Measurements from ENCODE around the gene OR2T5. TPM values are rescaled to one million over a fixed set of nuclear protein-coding genes. Genes with fewer than 3 reads are reported as not detected.
"Not testable (repeated sequence)": the region's sequence is repeated elsewhere in the genome, so short reads cannot be mapped to it uniquely, and the experiment has no call there.

OR2T5 gene, protein sequence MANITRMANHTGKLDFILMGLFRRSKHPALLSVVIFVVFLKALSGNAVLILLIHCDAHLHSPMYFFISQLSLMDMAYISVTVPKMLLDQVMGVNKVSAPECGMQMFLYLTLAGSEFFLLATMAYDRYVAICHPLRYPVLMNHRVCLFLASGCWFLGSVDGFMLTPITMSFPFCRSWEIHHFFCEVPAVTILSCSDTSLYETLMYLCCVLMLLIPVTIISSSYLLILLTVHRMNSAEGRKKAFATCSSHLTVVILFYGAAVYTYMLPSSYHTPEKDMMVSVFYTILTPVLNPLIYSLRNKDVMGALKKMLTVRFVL
- total RNA-seq (not detected), polyA plus RNA-seq (not detected), total RNA-seq (not detected)

DNA sequence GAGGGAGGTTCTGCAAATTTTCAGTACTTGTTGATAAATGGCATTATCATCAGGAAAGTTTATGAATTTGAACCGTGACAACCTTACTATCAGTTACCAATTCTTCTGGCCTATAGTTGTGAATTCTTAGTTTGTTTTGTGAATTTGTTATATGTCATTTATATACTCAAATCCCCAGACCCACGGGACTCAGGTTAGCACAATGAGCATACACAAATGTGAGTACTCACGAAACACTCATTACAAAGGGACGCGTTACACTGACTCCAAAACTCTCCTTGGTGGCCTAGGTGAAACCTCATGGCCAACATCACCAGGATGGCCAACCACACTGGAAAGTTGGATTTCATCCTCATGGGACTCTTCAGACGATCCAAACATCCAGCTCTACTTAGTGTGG lies at the start of gene OR2T5:
Gene OR2T5 (plus strand): TSS at position 301 of the 400 bp plus-strand sequence. CDS start 0 bp downstream, at position 301.
- H3K4me1 Mint-ChIP-seq; H3K36me3 ChIP-seq (ENCODE audit: control insufficient read depth in 2 of 3, insufficient read depth in 3 of 3, low read length in 3 of 3); H3K27me3 ChIP-seq (ENCODE audit: control insufficient read depth in 2 of 2, insufficient read depth in 2 of 2, low read length in 2 of 2); H3K27ac Mint-ChIP-seq; DNase-seq; H3K9me3 Mint-ChIP-seq; ATAC-seq; H3K36me3 Mint-ChIP-seq; H3K9me3 ChIP-seq (ENCODE audit: control insufficient read depth in 2 of 3, low read length in 3 of 3); H3K27ac ChIP-seq (ENCODE audit: low read depth, low read length); POLR2A ChIA-PET; H3K4me1 ChIP-seq (ENCODE audit: control insufficient read depth in 2 of 2, insufficient read depth in 2 of 2, low read length in 2 of 2); H3K4me3 ChIP-seq (ENCODE audit: low read length); H3K4me3 Mint-ChIP-seq; H3K27me3 Mint-ChIP-seq; CTCF ChIA-PET: not testable (repeated sequence)
- intact Hi-C loops (cut with micrococcal nuclease), result loop anchor here in 1 of 2 donors (10.0 kb wide), 2 partner anchors 73 to 77 kb away; partner anchors contain the start of gene OR2T29

DNA sequence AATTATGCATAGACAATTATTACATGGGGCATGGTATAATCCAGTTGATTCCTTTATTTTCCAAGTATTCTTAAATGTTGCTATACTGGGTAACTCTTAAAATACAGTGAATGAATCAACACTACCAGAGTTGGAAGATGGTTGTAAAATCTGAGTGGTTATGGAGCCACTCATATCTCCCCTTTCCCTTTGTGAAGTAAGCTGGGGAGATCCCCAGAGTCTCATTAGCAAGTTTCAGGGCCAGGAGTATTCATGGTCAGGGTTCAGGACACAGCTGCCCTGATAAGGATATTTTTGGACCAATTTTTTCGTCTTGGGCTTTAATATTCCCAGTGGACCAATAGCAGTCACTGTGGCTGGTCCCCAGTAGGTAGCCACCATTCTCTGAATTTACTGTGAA lies 49.7 kb upstream of the OR2T5 start:
- H3K9me3 ChIP-seq (ENCODE audit: control insufficient read depth in 2 of 3, low read length in 3 of 3); H3K27ac Mint-ChIP-seq; H3K36me3 ChIP-seq (ENCODE audit: control insufficient read depth in 2 of 3, insufficient read depth in 3 of 3, low read length in 3 of 3); H3K4me3 ChIP-seq (ENCODE audit: low read length); H3K4me1 Mint-ChIP-seq; H3K4me1 ChIP-seq (ENCODE audit: control insufficient read depth in 2 of 2, insufficient read depth in 2 of 2, low read length in 2 of 2); H3K4me3 Mint-ChIP-seq; H3K27ac ChIP-seq (ENCODE audit: low read depth, low read length); H3K27me3 ChIP-seq (ENCODE audit: control insufficient read depth in 2 of 2, insufficient read depth in 2 of 2, low read length in 2 of 2); DNase-seq; ATAC-seq; intact Hi-C loops (cut with micrococcal nuclease); POLR2A ChIA-PET; H3K36me3 Mint-ChIP-seq; H3K9me3 Mint-ChIP-seq; CTCF ChIA-PET; H3K27me3 Mint-ChIP-seq: not testable (repeated sequence)

- H3K36me3 ChIP-seq (ENCODE audit: control insufficient read depth in 2 of 3, insufficient read depth in 3 of 3, low read length in 3 of 3); DNase-seq; ATAC-seq; H3K27ac Mint-ChIP-seq; H3K27me3 Mint-ChIP-seq; H3K27me3 ChIP-seq (ENCODE audit: control insufficient read depth in 2 of 2, insufficient read depth in 2 of 2, low read length in 2 of 2); H3K4me1 Mint-ChIP-seq; CTCF ChIA-PET; H3K4me3 ChIP-seq (ENCODE audit: low read length); H3K27ac ChIP-seq (ENCODE audit: low read depth, low read length); H3K9me3 ChIP-seq (ENCODE audit: control insufficient read depth in 2 of 3, low read length in 3 of 3); H3K36me3 Mint-ChIP-seq; POLR2A ChIA-PET; H3K4me3 Mint-ChIP-seq; H3K9me3 Mint-ChIP-seq; intact Hi-C loops (cut with micrococcal nuclease); H3K4me1 ChIP-seq (ENCODE audit: control insufficient read depth in 2 of 2, insufficient read depth in 2 of 2, low read length in 2 of 2): not testable (repeated sequence)
These were observed 49.1 kb upstream of the OR2T5 start for GRCh38 chr1:248439283-248439682.

GRCh38 chr1:248442500-248443277 lies 45.7 kb upstream of the OR2T5 start:
- not testable (repeated sequence) for H3K4me1 Mint-ChIP-seq

DNA sequence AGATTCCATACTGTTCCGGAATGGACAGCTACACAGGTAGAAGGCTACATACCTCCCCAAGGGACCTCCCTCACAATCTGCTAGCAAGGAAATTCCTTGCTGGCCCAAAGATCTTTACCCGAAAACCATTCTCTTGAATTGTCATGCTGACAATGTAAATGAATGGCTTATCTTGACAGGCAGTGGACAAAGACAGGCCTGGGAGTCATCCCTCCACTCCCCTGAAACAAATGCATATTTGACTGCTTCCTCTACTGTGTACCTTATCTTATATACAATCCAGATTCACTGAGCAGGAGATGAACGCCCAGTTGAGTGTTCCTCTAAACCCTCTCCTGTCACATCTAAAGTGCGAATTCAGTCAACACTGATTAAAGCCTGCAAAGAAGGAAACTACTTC lies 43.8 kb upstream of the OR2T5 start:
- H3K36me3 ChIP-seq (ENCODE audit: control insufficient read depth in 2 of 3, insufficient read depth in 3 of 3, low read length in 3 of 3); H3K4me3 Mint-ChIP-seq; H3K4me1 Mint-ChIP-seq; H3K27me3 Mint-ChIP-seq; H3K27ac Mint-ChIP-seq; POLR2A ChIA-PET; H3K9me3 ChIP-seq (ENCODE audit: control insufficient read depth in 2 of 3, low read length in 3 of 3); H3K9me3 Mint-ChIP-seq; H3K36me3 Mint-ChIP-seq; H3K4me3 ChIP-seq (ENCODE audit: low read length); DNase-seq; H3K4me1 ChIP-seq (ENCODE audit: control insufficient read depth in 2 of 2, insufficient read depth in 2 of 2, low read length in 2 of 2); H3K27ac ChIP-seq (ENCODE audit: low read depth, low read length); CTCF ChIA-PET; H3K27me3 ChIP-seq (ENCODE audit: control insufficient read depth in 2 of 2, insufficient read depth in 2 of 2, low read length in 2 of 2); ATAC-seq: not testable (repeated sequence)
- intact Hi-C loops (cut with micrococcal nuclease), result loop anchor here in 1 of 2 donors (5.0 kb wide), 1 partner anchor 203 kb away; the partner anchor contains the start of gene OR2T35

More at GRCh38 chr1:248442500-248443277, 45.7 kb upstream of the OR2T5 start:
- H3K9me3 ChIP-seq (ENCODE audit: control insufficient read depth in 2 of 3, low read length in 3 of 3); H3K4me3 ChIP-seq (ENCODE audit: low read length); H3K27me3 Mint-ChIP-seq; H3K36me3 Mint-ChIP-seq; H3K36me3 ChIP-seq (ENCODE audit: control insufficient read depth in 2 of 3, insufficient read depth in 3 of 3, low read length in 3 of 3); H3K27me3 ChIP-seq (ENCODE audit: control insufficient read depth in 2 of 2, insufficient read depth in 2 of 2, low read length in 2 of 2); ATAC-seq; H3K27ac ChIP-seq (ENCODE audit: low read depth, low read length); H3K9me3 Mint-ChIP-seq; H3K27ac Mint-ChIP-seq; H3K4me3 Mint-ChIP-seq; POLR2A ChIA-PET; H3K4me1 ChIP-seq (ENCODE audit: control insufficient read depth in 2 of 2, insufficient read depth in 2 of 2, low read length in 2 of 2); DNase-seq; CTCF ChIA-PET: not testable (repeated sequence)
- intact Hi-C loops (cut with micrococcal nuclease), result loop anchor here in 1 of 2 donors (5.0 kb wide), 1 partner anchor 205 kb away; the partner anchor contains the start of gene OR2T35

- H3K4me1 ChIP-seq (ENCODE audit: control insufficient read depth in 2 of 2, insufficient read depth in 2 of 2, low read length in 2 of 2); H3K9me3 ChIP-seq (ENCODE audit: control insufficient read depth in 2 of 3, low read length in 3 of 3); H3K36me3 Mint-ChIP-seq; H3K4me3 ChIP-seq (ENCODE audit: low read length); DNase-seq; ATAC-seq; POLR2A ChIA-PET; H3K27ac Mint-ChIP-seq; intact Hi-C loops (cut with micrococcal nuclease); H3K27me3 ChIP-seq (ENCODE audit: control insufficient read depth in 2 of 2, insufficient read depth in 2 of 2, low read length in 2 of 2); H3K9me3 Mint-ChIP-seq; H3K36me3 ChIP-seq (ENCODE audit: control insufficient read depth in 2 of 3, insufficient read depth in 3 of 3, low read length in 3 of 3); CTCF ChIA-PET; H3K4me3 Mint-ChIP-seq; H3K4me1 Mint-ChIP-seq; H3K27ac ChIP-seq (ENCODE audit: low read depth, low read length); H3K27me3 Mint-ChIP-seq: not testable (repeated sequence)
These were observed 43.0 kb upstream of the OR2T5 start, which contains the start of gene OR2T2 for GRCh38 chr1:248445399-248445798. Gene OR2T2, plus strand, starts transcription at chr1:248445637. Its CDS starts 7,161 bp downstream, at chr1:248452798.

All from naive thymus-derived CD4-positive, alpha-beta T cell (primary cell).